B cell (primary cell): ENCODE data around the gene CD300H.

Experiments used
- EZH2 ChIP-seq: IDR thresholded peaks from 2 replicates; pipeline ENCODE4 v1.6.1; 2012; ENCODE audit warnings: borderline replicate concordance, low read depth, mild to moderate bottlenecking, moderate library complexity, low read length; ENCODE audit not compliant: insufficient read depth, poor library complexity, severe bottlenecking
- TF ChIP-seq, protein P1 (sequence below): fragments of 200-600 bp; IDR thresholded peaks from one replicate; pipeline ENCODE4 v1.8.0; 2022; ENCODE audit warnings: antibody characterized with exemption, mild to moderate bottlenecking

DNA sequence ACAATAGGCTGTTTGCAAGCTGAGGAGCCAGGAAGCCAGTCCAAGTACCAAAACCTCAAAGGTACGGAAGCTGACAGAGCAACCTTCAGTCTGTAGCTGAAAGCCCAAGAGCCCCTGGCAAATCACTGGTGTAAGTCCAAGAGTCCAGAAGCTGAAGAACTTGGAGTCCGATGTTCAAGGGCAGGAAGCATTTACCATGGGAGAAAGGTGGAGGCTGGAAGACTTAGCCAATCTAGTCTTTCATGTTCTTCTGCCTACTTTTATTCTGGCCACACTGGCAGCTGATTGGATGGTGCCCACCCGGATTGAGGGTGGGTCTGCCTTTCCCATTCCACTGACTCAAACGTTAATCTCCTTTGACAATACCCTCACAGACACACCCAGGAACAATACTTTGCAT, 51.4 kb downstream of the CD300H start:
- TF ChIP-seq, protein P1, sequence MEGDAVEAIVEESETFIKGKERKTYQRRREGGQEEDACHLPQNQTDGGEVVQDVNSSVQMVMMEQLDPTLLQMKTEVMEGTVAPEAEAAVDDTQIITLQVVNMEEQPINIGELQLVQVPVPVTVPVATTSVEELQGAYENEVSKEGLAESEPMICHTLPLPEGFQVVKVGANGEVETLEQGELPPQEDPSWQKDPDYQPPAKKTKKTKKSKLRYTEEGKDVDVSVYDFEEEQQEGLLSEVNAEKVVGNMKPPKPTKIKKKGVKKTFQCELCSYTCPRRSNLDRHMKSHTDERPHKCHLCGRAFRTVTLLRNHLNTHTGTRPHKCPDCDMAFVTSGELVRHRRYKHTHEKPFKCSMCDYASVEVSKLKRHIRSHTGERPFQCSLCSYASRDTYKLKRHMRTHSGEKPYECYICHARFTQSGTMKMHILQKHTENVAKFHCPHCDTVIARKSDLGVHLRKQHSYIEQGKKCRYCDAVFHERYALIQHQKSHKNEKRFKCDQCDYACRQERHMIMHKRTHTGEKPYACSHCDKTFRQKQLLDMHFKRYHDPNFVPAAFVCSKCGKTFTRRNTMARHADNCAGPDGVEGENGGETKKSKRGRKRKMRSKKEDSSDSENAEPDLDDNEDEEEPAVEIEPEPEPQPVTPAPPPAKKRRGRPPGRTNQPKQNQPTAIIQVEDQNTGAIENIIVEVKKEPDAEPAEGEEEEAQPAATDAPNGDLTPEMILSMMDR, result no peak
- no peak for TF ChIP-seq EZH2
